HG03060 (cell line): ENCODE results near the gene SH3RF2.

Source experiments
- ATAC-seq: cut with Tn5 transposase; IDR thresholded peaks from one replicate; pipeline ENCODE4 v1.9.1; 2021; ENCODE audit warnings: low read depth, moderate number of reproducible peaks; ENCODE audit not compliant: unreplicated experiment

The SH3RF2 gene

DNA sequence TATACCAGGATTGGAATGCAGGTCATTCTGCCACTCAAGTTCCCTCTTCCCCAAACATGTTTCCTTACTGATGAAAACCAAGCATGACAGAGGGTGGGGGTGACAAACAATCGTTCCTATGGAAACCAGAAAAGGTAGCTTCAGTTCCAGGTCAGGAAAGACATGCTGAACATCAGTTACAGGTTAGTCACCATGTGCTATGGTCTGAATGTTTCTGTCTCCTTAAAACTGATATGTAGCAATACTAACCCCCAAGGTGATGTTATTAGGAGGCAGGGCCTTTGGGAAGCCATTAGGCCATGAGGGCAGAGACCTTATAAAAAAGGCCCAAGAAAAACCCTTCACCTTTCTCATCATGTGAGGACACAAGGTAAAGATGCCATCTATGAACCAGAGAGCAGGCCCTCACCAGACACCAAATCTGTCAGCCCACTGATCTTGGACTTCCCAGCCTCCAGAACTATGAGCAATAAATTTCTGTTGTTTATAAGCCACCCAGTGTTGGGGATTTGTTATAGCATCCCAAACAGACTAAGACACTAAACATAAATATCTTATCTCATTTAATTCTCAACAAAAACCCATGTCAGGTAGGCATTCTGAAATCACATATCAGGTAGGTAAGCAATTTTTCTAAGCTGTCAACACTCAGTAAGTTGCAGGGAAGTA, 15.7 kb upstream of the SH3RF2 start:
- no peak for ATAC-seq

DNA sequence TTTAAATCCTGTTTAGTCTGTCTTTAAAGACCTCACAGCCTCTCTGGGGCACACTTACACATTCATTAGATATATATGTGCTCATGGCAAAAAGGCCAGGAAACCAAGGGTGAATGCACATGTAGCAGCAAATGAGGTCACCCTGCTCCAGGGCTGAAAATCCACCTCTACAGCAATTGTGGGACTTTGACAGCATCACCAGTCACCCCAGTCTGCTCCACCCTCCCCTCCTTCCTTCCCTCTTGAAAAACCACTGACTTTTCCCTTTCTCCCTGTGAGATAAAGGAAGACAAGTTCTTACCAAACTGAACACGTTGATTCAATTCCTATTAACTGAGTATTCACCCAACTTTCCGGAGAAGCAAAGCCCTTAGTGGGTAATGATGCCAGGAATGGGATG, 15.2 kb upstream of the SH3RF2 start:
- ATAC-seq: no peak

DNA sequence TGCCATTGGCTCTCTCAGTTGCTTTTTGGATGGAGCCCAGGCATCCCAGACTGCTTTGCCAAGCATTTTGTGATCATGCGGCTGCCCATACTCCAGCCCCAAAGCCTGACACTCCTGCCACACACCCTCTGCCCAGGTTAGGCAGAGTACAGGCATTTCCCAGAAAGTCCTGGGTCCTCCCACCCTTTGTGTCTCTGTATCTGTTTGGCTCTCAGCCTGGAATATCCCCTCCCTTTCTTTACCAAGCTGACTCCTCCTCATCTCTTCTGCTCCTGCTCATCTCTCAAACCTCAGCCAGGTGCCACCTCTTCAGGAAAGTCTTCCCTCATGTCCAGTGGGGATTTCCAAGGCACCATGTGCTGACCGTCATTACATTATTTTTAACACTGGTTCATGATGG, 14.3 kb upstream of the SH3RF2 start:
- no peak for ATAC-seq

DNA sequence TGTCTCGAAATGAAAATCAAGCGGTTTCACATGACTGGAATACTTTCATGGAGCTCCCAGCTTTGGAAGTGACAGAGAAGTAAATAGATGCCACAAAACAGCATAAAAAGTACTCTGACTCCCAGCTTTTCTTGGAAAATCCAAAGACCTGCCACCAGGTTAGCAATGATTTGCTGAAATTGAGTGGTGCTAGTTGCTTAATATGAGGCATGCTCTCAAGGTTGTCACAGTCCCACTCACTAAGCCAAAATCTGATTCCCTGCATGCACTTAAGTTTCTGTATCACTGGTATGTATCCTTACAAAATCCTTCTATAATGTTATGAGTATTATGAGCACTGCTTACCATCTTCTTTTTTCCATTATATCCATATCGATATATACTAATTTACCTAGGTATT, 13.0 kb upstream of the SH3RF2 start:
- ATAC-seq: no peak

DNA sequence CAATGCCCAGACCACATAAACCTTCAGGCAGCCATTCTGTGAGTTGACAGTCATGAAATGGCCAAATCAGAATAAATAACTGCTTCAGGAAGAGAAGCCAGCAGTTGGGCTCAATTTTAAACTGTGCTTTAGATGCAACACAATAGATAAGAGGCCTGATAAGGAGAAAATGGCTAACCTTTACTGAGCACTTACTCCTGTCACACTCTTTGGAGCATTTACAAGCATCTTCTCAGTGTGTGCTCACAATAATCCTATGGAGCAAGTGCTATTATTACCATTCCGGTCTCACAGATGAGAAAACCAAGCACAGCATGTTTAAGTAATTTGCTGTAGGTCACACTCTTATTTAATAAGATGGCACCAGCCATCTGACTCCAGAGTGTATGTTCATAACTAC, 11.5 kb upstream of the SH3RF2 start:
- no peak for ATAC-seq

DNA sequence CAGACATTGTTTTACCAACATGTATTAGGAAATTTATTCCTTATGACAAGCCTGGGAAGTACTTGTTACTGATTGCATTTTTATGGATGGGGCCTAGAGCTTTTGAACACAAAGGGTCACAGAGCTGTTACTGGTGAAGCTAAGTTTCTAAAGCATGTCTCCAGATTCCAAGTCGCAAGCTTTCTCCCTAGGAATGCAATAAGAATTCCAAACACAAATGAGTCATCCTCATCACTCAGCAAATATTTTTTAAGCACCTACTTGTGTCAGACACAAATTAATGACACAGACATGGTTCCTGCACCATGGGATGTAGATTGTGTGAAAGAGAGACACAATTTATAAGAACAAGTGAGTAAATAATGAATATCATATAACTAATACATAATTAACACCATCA, 11.0 kb upstream of the SH3RF2 start:
- ATAC-seq: no peak

DNA sequence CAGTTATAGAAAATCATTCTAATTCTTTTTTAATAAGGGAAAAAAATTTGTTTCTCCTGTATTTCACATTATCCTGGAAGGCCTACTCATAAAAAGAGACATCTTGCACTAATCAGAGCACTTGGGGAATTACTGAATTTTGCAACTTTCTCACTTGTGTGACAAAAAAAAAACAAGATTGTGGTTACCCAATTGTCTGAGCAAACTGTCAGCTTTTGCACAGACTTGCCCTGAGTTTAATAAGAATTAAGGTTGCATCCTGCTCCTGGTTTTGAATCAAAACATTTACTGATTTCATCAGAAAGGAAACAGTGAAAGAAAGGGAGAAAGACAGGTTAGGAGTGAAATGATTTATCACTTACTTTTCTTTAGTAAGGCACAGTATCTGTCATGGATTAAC, 10.6 kb upstream of the SH3RF2 start:
- no peak for ATAC-seq

DNA sequence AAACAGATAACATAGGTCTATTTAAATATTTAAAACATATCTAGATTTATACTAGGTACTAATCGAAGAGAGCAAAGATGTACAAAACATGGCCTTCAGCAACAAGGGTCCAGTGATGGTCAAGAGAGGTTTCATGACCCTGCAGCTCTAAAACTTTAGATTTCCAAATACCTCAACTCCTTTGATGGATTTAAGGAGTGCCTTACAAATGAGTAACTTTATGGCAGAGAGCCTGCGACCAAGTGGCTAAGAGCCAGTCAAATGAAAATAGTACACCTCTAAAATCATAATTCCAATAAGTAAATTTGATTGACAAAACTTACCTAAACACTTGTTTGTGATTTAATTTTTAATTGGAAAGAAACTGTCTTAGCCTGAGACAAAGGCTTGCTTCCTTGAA, 4.7 kb upstream of the SH3RF2 start:
- no peak for ATAC-seq

DNA sequence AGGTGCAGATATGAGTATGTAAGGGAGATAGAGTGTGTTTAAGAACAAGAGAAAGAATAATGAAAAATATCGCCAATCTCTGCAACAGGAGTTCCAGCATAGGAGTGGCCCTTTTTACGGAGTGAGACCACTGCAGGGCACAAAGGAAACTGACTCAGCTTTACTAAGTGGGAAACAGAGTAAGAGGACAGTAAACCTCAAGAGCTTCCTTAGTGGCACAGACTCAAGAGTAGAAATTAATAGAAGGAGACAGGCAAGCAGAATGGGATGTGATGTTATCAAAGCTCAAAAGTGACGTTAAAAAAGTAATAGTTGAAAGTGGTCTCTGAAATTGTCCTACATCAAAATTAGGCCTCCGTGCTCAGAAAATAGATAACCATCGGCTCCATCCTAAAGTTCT, 2.1 kb upstream of the SH3RF2 start:
- ATAC-seq: no peak

DNA sequence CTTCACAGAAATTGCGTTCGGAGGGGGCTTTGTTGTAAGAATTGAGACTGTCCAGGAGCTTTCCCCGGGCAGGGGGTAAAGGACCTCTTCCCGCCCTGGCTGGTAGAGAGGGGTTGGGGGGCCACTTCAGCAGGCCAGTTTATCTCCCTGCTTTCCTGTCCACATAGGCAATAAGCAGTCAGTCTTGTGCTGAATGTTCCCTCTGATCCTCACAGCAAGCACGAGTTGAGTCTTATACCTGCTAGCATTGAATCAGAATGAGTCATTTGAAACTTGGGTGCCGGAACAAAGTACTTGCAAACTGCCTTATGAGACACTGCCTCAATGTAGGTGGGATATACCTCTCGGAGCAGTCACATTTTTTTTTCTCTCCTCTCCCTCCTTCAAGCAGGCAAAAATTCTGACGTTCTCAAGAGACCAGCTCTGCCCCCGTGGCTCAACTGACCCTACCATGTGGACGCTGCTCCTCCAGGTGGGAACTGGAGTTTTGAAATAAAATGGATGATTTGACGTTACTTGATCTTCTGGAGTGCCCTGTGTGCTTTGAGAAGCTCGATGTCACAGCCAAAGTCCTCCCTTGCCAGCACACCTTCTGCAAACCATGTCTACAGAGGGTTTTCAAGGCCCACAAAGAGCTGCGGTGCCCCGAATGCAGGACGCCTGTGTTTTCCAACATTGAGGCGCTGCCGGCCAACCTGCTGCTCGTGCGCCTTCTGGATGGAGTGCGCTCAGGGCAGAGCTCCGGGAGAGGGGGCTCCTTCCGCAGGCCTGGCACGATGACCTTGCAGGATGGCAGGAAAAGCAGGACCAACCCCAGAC, 1.3 kb downstream of the SH3RF2 start:
- ATAC-seq: peak; percentile 78

DNA sequence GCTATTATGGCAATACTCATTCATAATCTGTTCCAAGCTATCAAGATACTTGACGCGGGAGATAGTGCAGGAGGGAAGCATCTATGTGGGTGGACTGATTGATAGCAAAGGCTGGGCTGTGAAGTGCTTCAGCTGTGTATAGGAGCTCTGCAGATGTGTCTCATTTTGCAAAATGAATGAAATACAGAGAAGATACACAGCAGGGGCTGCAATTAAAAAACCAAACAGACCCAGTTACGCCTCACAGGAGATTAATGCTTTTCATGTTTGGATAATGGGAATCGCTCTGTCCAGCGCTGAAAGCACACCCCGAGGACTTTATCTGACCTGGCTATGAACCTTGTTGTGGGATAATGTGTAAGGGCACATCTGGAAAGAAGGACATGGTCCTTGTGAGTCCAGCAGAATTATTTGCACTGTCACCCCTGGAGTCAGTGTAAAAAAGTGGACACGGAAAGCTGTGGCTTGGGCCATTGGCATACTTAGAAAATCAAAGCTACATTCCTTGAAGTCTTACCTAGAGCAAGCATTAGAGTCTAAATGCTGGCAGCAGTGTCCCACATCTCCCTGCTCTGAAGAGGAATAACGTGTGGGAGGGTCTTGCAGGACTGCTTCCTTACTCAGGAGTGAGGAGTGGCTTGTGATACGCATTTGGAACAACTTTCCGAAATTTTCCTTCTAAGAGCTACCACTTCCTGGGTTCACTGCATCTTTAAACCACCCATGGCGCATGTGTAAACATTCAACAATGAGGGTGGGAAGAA, 2.6 kb downstream of the SH3RF2 start:
- ATAC-seq: no peak

DNA sequence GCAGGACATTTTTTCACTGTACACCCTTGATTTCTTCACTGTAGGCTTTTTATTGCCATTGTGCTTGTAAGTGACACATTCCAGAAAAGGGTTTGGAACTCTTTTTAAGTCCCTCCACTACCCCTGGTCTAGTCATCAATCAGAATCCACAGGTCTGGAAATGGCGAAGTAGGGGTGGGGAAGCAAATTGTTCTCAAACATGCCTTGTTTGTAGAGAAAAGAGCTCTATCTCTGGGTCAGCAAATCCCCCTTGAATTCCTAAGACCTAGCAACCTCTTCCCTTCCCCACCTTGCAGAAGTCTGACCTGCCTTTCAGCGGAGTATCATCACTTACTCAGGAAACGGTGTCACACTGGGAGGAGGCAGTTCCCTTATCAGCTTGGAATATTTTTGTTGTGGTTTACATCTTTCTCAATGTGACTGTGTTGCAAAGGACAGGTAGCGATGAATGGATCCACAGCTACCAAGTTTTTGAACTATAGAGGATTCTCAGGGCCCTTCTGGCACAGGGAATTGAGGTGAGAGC, 3.2 kb downstream of the SH3RF2 start:
- no peak for ATAC-seq

DNA sequence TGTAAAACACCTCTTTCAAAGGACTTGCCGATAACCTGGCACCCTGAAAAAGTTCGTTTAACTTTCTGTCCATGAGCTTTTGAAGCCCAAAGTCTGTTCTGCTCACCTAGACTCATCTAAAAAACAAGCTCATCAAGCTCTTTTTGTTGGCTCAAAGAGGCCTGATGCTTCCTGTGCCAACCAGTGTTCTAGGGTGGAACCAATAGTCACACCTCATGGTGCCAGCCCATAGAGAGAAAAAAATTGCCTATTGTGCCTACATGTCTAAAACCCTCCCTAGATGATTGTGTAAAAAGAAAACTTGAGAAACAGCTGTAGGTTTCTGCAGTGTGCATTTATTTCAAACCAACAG, 4.7 kb downstream of the SH3RF2 start:
- ATAC-seq: no peak

DNA sequence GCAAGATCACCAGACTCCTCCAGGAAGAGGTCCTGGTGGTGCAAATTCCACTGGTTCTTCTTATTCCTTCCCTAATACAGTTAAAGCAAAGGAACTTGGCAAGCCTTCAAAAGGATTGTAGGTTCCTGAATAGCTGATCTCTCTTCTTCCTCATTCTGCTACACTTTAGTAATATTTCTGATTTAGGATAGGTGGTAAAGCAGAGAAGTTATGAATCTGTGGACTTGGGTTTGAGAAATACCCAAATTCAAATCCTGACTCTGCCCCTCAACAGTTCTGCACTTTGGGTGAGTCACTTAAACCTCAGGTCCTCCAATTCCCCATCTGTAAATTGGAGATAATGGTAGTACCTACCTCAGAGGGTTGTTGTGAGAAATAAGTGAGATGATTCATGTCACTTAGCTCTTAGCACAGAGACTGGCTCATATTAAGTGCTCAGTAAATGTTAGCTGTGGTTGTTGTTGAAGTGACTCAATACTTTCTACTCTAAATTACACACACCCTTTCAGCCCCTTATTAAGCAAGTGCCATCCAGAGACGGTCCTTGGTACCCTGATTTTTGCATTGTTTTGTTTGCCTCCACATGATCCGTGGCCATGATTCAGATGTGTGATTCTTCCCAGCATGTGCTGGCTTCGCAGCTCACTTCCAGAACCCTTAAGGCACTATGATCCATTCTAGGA, 5.2 kb downstream of the SH3RF2 start:
- no peak for ATAC-seq

DNA sequence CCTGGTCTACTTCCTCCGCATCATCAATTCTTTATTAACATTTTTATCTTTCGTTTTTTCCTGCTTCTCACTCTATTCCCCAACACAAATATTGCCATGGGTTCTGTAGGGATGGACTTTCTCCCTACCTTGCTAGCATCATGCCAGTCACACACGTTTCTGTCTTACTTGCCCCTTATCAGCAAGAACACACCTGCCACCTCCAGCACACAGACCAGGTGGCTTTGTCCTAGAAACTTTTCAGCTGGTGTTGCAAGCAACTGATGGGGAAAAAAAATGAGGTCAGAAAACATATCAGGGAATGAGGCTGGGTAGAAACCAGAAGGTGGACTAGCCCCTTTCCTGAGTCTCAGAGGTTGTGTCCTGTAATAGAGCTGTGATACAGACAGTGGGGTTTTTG, 5.8 kb downstream of the SH3RF2 start:
- no peak for ATAC-seq

DNA sequence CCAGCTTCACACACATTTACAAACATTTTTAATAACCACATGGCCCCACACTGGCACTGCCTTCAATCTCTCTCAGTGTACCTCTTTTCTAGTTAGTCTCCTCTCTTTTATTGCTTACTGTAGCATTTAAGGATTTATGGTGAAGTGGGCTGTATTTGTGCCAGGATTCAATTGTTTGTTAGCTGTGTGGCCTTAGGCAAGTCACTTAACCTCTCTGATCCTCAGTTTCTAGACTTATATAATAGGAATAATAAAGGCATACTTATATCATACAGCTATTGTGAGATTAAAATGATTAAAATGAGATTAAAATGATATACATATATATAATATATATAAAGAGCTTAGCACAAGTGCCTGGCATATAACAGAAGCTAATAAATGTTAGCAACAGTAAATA, 6.4 kb downstream of the SH3RF2 start:
- ATAC-seq: no peak

DNA sequence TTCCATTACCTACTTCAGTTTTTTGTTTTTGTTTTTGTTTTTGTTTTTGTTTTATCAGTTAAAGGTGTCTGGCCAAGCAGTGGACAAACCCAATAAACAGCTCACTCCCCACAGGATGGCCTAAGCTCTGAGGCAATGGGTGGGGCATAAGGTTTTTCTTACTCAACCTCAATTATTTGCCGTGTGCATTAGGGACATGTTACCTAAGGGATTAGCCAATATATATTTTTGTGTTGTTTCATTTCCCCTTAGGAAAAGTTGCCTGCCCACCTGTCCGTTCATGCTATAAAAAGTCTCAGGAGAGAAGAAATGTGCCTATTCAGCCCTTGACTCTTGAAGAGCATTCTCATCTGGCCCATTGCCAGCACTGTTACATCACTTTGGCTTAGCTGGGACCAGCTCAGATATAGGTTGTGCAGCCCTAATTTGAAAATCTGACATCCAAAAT, 7.3 kb downstream of the SH3RF2 start:
- ATAC-seq: no peak

DNA sequence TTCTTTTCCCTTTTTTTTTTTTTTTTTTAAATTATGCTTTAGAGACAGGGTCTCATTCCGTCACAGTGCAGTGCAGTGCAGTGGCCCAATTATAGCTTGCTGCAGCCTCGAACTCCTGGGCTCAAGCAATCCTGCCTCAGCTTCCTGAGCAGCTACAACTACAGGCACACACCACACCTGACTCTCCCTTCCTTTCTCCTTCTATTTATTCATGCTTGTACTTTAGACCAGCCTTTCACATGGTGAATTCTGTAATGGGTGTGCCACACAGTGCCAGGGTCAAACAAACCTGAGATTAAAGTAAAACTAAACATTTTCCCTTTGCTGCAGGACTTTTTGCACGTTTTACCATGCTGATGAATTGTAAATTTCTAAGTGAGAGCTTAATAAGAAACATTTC, 8.0 kb downstream of the SH3RF2 start:
- no peak for ATAC-seq

DNA sequence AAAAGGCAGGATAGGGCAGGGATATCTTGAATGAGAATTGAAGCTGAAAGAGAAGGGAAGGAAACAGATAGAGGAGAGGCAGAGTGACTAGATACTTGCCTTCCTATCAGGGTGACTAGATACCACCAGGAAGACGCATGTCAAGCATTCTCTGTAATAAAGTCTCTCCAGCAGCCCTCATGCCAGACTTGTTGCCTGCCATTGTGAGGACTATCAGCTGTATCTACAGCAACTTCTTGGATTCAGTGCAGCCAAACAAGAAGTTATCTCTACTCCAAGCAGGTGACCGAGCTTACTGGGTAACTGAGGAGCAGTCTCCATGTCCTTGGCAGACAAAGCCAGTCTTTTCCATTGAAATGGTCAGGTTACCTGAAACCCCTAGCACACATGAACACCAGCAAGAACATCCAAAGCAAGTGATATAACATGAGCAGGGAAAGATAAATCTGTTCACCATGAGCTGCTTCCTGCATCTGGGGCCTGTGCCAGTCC, 9.3 kb downstream of the SH3RF2 start:
- ATAC-seq: no peak

DNA sequence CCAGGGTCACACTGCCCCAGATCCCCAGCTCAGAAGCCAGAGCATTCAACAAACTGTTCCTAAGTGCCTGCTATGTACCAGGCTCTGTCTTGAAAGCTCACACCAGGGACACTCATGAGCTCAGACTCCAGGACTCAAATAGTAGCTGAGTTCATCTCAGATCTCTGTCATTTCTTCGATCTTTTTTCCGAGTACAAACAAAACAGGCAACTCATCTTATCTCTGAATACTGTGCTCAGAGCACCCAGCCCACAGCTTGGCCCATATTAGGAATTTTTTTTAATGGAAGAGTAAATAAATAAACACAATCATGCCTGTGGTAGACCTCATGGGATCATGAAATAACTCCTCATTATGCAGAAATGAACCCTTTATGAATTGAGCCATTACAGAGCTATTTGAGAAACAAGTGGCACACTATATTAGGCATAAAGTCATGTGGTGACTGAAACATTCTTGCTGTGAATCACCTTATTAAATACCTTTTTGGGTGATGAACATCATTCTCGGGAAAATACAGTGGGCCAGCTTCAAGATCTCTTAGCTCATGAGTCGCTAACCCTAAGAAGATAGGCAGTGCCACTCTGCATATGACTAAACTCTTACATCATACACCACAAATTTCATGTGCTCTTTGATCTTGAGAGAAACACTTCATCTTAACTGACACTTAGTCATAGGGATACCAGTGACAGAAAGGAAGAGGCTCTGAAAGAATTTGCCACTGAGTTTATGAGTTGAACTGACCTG, 9.9 kb downstream of the SH3RF2 start:
- peak; percentile 99 for ATAC-seq
